Keratinocyte (primary cell): ENCODE measurements around the gene IQCF2. TPM values are rescaled to one million over a fixed set of nuclear protein-coding genes. Genes with fewer than 3 reads are reported as not detected.

Experiments
- DNase-seq: peaks from one replicate; pipeline ENCODE4 v3.0.0-alpha.2; 2011; ENCODE audit warnings: low read depth, missing footprints, low spot score
- FAIRE-seq: peaks from 2 replicates; lab custom pipeline; 2011; peaks lifted over from hg19 to GRCh38; lab: Jason Lieb, UNC
- H2AFZ ChIP-seq: 2 replicates; pipeline ENCODE4 v1.6.0; 2012; ENCODE audit warnings: low read length, control low read depth, inconsistent platforms; ENCODE audit not compliant: control insufficient read depth
- H3K27ac ChIP-seq: 2 replicates; pipeline ENCODE4 v1.5.1; 2011; ENCODE audit warnings: low read length; ENCODE audit not compliant: control insufficient read depth, insufficient read depth
- H3K27me3 ChIP-seq: 3 replicates; pipeline ENCODE4 v1.6.0; 2011; ENCODE audit warnings: low read length; ENCODE audit not compliant: control insufficient read depth, insufficient read depth; ENCODE audit errors: extremely low read depth
- H3K36me3 ChIP-seq, 2 experiments: 2 replicates in 1 of 2; 3 replicates in 1 of 2; pipeline ENCODE4 v1.5.1; 2011; ENCODE audit warnings: low read length in 2 of 2, mild to moderate bottlenecking in 1 of 2; ENCODE audit not compliant: control insufficient read depth in 2 of 2, insufficient read depth in 2 of 2; ENCODE audit errors: extremely low read depth in 1 of 2
- H3K4me1 ChIP-seq: 3 replicates; pipeline ENCODE4 v1.5.1; 2011; ENCODE audit warnings: low read length; ENCODE audit not compliant: control insufficient read depth, insufficient read depth; ENCODE audit errors: extremely low read depth
- H3K4me2 ChIP-seq: 3 replicates; pipeline ENCODE4 v1.6.0; 2011; ENCODE audit warnings: low read depth, low read length; ENCODE audit not compliant: control insufficient read depth, insufficient read depth; ENCODE audit errors: extremely low read depth
- H3K4me3 ChIP-seq, 3 experiments: fragments of 200-600 bp in 1 of 3; sonication (generic) in 1 of 3; 2 replicates in 2 of 3; 3 replicates in 1 of 3; pipeline ENCODE4 v1.5.1; 2011 to 2016; ENCODE audit warnings: low read length in 3 of 3, mild to moderate bottlenecking in 3 of 3, control low read depth in 2 of 3, inconsistent platforms in 1 of 3, low read depth in 1 of 3, mixed read lengths in 1 of 3, mixed run types in 1 of 3, moderate library complexity in 1 of 3; ENCODE audit not compliant: control insufficient read depth in 2 of 3, insufficient read depth in 2 of 3; ENCODE audit errors: extremely low read depth in 1 of 3
- H3K79me2 ChIP-seq: 2 replicates; pipeline ENCODE4 v1.6.0; 2012; ENCODE audit warnings: low read length; ENCODE audit not compliant: control insufficient read depth, insufficient read depth
- H3K9ac ChIP-seq: 3 replicates; pipeline ENCODE4 v1.6.0; 2011; ENCODE audit warnings: low read length; ENCODE audit not compliant: control insufficient read depth, insufficient read depth; ENCODE audit errors: extremely low read depth
- H3K9me1 ChIP-seq: 3 replicates; pipeline ENCODE4 v1.6.0; 2011; ENCODE audit warnings: low read length; ENCODE audit not compliant: control insufficient read depth, insufficient read depth; ENCODE audit errors: extremely low read depth
- H3K9me3 ChIP-seq: 2 replicates; pipeline ENCODE4 v1.5.1; 2012; ENCODE audit warnings: low read depth, low read length; ENCODE audit not compliant: control insufficient read depth
- H4K20me1 ChIP-seq: 3 replicates; pipeline ENCODE4 v1.6.0; 2011; ENCODE audit warnings: low read length; ENCODE audit not compliant: control insufficient read depth, insufficient read depth; ENCODE audit errors: extremely low read depth
- EZH2 ChIP-seq: IDR thresholded peaks from one replicate; pipeline ENCODE4 v1.6.1; 2012; ENCODE audit warnings: inconsistent platforms, mild to moderate bottlenecking, low read length, moderate library complexity
- dilution Hi-C: fragments of 300-500 bp; cut with MboI; formaldehyde crosslinking; loops from one replicate; pipeline ENCODE4 v1.7.0; 2020; ENCODE audit warnings: low sequenced_read_pairs; ENCODE audit not compliant: extremely low pct_ligation_motif_present
- polyA plus RNA-seq, 5 experiments: library from polyadenylated mRNA; depleted of rRNA in 3 of 5; stranded (reverse) in 3 of 5; stranded (forward) in 1 of 5; unstranded in 1 of 5; fragments of >200 nt; gene quantifications; 1 replicate in 1 of 5; 2 replicates in 3 of 5; 3 replicates in 1 of 5; pipeline versions ENCODE4 v1.2.1 to v1.2.3, GENCODE V29; 2011 to 2012; ENCODE audit warnings: missing spikeins in 2 of 5, low read depth in 1 of 5, low replicate concordance in 1 of 5
- TF ChIP-seq, protein P1 (sequence below), 3 experiments: IDR thresholded peaks in 1 of 3; conservative IDR thresholded peaks in 1 of 3; optimal IDR thresholded peaks in 1 of 3; 2 replicates in 2 of 3; 3 replicates in 1 of 3; pipeline versions ENCODE3 to v1.5.1; 2011; ENCODE audit warnings: low read length in 3 of 3, mild to moderate bottlenecking in 3 of 3, moderate library complexity in 2 of 3, control low read depth in 1 of 3, inconsistent platforms in 1 of 3; ENCODE audit not compliant: insufficient read depth in 2 of 3; ENCODE audit errors: extremely low read depth in 1 of 3

Gene IQCF2
- polyA plus RNA-seq, 1 donor (not counting 4 experiments of a cell fraction or from before 2014, with no cell fraction given), result not detected

DNA sequence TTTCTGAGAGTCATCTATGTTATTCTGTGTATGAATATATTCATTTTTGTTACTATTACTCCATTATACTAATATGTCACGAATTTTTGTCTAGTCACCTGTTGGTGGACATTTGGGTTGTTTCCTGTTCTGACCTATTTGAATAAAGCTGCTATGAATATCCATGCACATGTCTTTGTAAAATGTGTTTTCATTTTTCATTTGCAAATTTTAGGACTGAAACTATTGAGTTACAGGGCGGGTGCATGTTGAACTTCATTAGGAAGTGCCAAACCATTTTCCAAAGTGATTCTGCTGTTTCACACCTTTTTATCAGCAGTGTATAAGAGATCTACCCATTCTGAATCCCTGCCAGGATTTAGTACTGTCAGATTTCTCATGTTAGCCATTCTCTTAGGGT is 44.7 kb upstream of the IQCF2 start:
- H3K79me2 ChIP-seq, result no peaks in the 10 kb centered on the region
- no peak overlapping the region for H3K4me2 ChIP-seq
- H3K27me3 ChIP-seq, result peaks cover 5% of the 10 kb centered on the region
- TF ChIP-seq, protein P1, sequence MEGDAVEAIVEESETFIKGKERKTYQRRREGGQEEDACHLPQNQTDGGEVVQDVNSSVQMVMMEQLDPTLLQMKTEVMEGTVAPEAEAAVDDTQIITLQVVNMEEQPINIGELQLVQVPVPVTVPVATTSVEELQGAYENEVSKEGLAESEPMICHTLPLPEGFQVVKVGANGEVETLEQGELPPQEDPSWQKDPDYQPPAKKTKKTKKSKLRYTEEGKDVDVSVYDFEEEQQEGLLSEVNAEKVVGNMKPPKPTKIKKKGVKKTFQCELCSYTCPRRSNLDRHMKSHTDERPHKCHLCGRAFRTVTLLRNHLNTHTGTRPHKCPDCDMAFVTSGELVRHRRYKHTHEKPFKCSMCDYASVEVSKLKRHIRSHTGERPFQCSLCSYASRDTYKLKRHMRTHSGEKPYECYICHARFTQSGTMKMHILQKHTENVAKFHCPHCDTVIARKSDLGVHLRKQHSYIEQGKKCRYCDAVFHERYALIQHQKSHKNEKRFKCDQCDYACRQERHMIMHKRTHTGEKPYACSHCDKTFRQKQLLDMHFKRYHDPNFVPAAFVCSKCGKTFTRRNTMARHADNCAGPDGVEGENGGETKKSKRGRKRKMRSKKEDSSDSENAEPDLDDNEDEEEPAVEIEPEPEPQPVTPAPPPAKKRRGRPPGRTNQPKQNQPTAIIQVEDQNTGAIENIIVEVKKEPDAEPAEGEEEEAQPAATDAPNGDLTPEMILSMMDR (optimal IDR thresholded peaks at IDR 0.05 in 1 of 3, IDR thresholded peaks at IDR 0.05 in 1 of 3, conservative IDR thresholded peaks at IDR 0.05 in 1 of 3; ENCODE audit: extremely low read depth in 1 of 3, insufficient read depth in 2 of 3, low read length in 3 of 3), result no peak
- TF ChIP-seq EZH2, result no peak
- no peaks in the 10 kb centered on the region for H4K20me1 ChIP-seq
- no peak overlapping the region for H3K4me3 ChIP-seq
- no peaks in the 10 kb centered on the region for H3K4me1 ChIP-seq
- H3K27ac ChIP-seq, result no peak overlapping the region
- FAIRE-seq (no peak), DNase-seq (no peak)
- no peak overlapping the region for H2AFZ ChIP-seq
- H3K9me1 ChIP-seq, result no peaks in the 10 kb centered on the region
- no peaks in the 10 kb centered on the region for H3K9me3 ChIP-seq
- dilution Hi-C loops, result no loop called here
- no peak overlapping the region for H3K9ac ChIP-seq
- no peaks in the 10 kb centered on the region for H3K36me3 ChIP-seq

DNA sequence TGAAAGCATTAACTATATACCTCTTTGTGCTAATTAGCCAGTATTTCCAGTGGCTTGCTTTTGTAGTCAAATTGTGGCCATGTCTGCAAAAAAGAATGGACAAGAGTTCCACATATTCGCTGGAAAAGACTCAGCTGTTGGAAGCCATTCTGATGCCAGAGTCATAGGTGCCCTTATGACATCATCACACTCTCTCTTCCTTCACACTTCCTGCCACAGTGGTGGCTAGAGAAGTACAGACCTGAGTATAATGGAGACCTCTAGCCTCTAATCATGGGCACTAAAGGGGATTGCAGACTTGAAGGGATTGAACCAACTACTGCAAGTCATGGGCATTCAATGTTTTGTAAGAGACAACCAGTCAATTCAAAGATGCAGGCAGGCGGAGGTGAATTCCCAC is 44.0 kb upstream of the IQCF2 start:
- no peak for FAIRE-seq
- no peaks in the 10 kb centered on the region for H3K9me3 ChIP-seq
- H3K4me3 ChIP-seq, result no peak overlapping the region
- no peaks in the 10 kb centered on the region for H3K79me2 ChIP-seq
- no peak overlapping the region for H3K9ac ChIP-seq
- no peak overlapping the region for H3K27ac ChIP-seq
- H3K36me3 ChIP-seq, result no peaks in the 10 kb centered on the region
- dilution Hi-C loops, result no loop called here
- no peak overlapping the region for H2AFZ ChIP-seq
- no peaks in the 10 kb centered on the region for H3K9me1 ChIP-seq
- H3K27me3 ChIP-seq, result peaks cover 5% of the 10 kb centered on the region
- TF ChIP-seq EZH2, result no peak
- TF ChIP-seq, protein P1 (optimal IDR thresholded peaks at IDR 0.05 in 1 of 3, IDR thresholded peaks at IDR 0.05 in 1 of 3, conservative IDR thresholded peaks at IDR 0.05 in 1 of 3; ENCODE audit: extremely low read depth in 1 of 3, insufficient read depth in 2 of 3, low read length in 3 of 3), result no peak
- H3K4me2 ChIP-seq, result no peak overlapping the region
- no peaks in the 10 kb centered on the region for H4K20me1 ChIP-seq
- DNase-seq, result no peak
- H3K4me1 ChIP-seq, result no peaks in the 10 kb centered on the region
